ENCODE results near the gene GPR132. TPM values are rescaled to one million over a fixed set of nuclear protein-coding genes. Genes with fewer than 3 reads are reported as not detected.

Gene GPR132
- total RNA-seq, 2 donors from 2014 or later: 0.27 to 3.3 TPM

GRCh38 chr14:105026802-105027563 is 38.2 kb downstream of the GPR132 start:
- TF ChIP-seq CTCF (conservative IDR thresholded peaks at IDR 0.05): no peak
- no peaks in the 10 kb centered on the region for H3K9me3 Mint-ChIP-seq
- 100% methylated on average over 1 of the region's 1 CpG; no CpG with 5 or more reads in 1 of the 2 experiments for WGBS, 2 experiments (ENCODE audit: insufficient coverage in 1 of 2, insufficient read length in 1 of 2)
- no peak overlapping the region for H3K27ac Mint-ChIP-seq
- H3K27me3 ChIP-seq (ENCODE audit: control insufficient read depth, insufficient read depth, low read length, poor library complexity, severe bottlenecking): no peaks in the 10 kb centered on the region
- H3K4me3 ChIP-seq (ENCODE audit: low read length): no peak overlapping the region
- no peaks in the 10 kb centered on the region for H3K36me3 ChIP-seq (ENCODE audit: control insufficient read depth, insufficient read depth, low read length)
- H3K27me3 Mint-ChIP-seq (ENCODE audit: insufficient read depth): peaks cover 31% of the 10 kb centered on the region
- peaks cover 6% of the 10 kb centered on the region for H3K4me1 Mint-ChIP-seq
- H3K9me3 ChIP-seq (ENCODE audit: control insufficient read depth, low read length): no peaks in the 10 kb centered on the region
- H3K4me3 Mint-ChIP-seq: no peak overlapping the region
- H3K36me3 Mint-ChIP-seq (ENCODE audit: low read depth): no peaks in the 10 kb centered on the region
- no peak overlapping the region for H3K9ac ChIP-seq (ENCODE audit: extremely low read depth, low read length, poor library complexity, severe bottlenecking)
- H3K4me1 ChIP-seq (ENCODE audit: control insufficient read depth, insufficient read depth, low read length): no peaks in the 10 kb centered on the region
- H3K27ac ChIP-seq (ENCODE audit: low read depth, low read length): no peak overlapping the region
- DNase-seq: no peak

GRCh38 chr14:105026033-105026785 is 39.0 kb downstream of the GPR132 start:
- Mint-ChIP-seq H3K27me3 (ENCODE audit: insufficient read depth) (peaks cover 27% of the 10 kb centered on the region), H3K36me3 (ENCODE audit: low read depth) (no peaks in the 10 kb centered on the region), H3K4me3 (no peak overlapping the region), H3K9me3 (no peaks in the 10 kb centered on the region), H3K27ac (no peak overlapping the region), H3K4me1 (peaks cover 8% of the 10 kb centered on the region)
- TF ChIP-seq CTCF (conservative IDR thresholded peaks at IDR 0.05): no peak
- H3K4me1 ChIP-seq (ENCODE audit: control insufficient read depth, insufficient read depth, low read length): no peaks in the 10 kb centered on the region
- WGBS, 2 experiments (ENCODE audit: insufficient coverage in 1 of 2, insufficient read length in 1 of 2): 94 to 98% methylated on average over 13 to 15 of the region's 16 CpGs
- no peak overlapping the region for H3K4me3 ChIP-seq (ENCODE audit: low read length)
- no peaks in the 10 kb centered on the region for H3K9me3 ChIP-seq (ENCODE audit: control insufficient read depth, low read length)
- no peak overlapping the region for H3K9ac ChIP-seq (ENCODE audit: extremely low read depth, low read length, poor library complexity, severe bottlenecking)
- H3K36me3 ChIP-seq (ENCODE audit: control insufficient read depth, insufficient read depth, low read length): no peaks in the 10 kb centered on the region
- H3K27ac ChIP-seq (ENCODE audit: low read depth, low read length): no peak overlapping the region
- no peaks in the 10 kb centered on the region for H3K27me3 ChIP-seq (ENCODE audit: control insufficient read depth, insufficient read depth, low read length, poor library complexity, severe bottlenecking)
- no peak for DNase-seq

- no peak overlapping the region for H3K9ac ChIP-seq (ENCODE audit: extremely low read depth, low read length, poor library complexity, severe bottlenecking)
- no peaks in the 10 kb centered on the region for H3K9me3 Mint-ChIP-seq
- peaks cover 4% of the 10 kb centered on the region for H3K4me1 Mint-ChIP-seq
- H3K9me3 ChIP-seq (ENCODE audit: control insufficient read depth, low read length): no peaks in the 10 kb centered on the region
- TF ChIP-seq CTCF (conservative IDR thresholded peaks at IDR 0.05): no peak
- H3K27me3 Mint-ChIP-seq (ENCODE audit: insufficient read depth): peaks cover 25% of the 10 kb centered on the region
- no peaks in the 10 kb centered on the region for H3K36me3 ChIP-seq (ENCODE audit: control insufficient read depth, insufficient read depth, low read length)
- 91% methylated on average over 5 to 6 of the region's 6 CpGs for WGBS, 2 experiments (ENCODE audit: insufficient coverage in 1 of 2, insufficient read length in 1 of 2)
- DNase-seq: no peak
- no peak overlapping the region for H3K27ac Mint-ChIP-seq
- no peak overlapping the region for H3K27ac ChIP-seq (ENCODE audit: low read depth, low read length)
- no peaks in the 10 kb centered on the region for H3K4me1 ChIP-seq (ENCODE audit: control insufficient read depth, insufficient read depth, low read length)
- H3K27me3 ChIP-seq (ENCODE audit: control insufficient read depth, insufficient read depth, low read length, poor library complexity, severe bottlenecking): no peaks in the 10 kb centered on the region
- H3K4me3 Mint-ChIP-seq: no peak overlapping the region
- no peak overlapping the region for H3K4me3 ChIP-seq (ENCODE audit: low read length)
- H3K36me3 Mint-ChIP-seq (ENCODE audit: low read depth): no peaks in the 10 kb centered on the region
Measured at GRCh38 chr14:105025429-105025828, 39.8 kb downstream of the GPR132 start.
